ENCODE measurements around the gene HOXB2. TPM values are rescaled to one million over a fixed set of nuclear protein-coding genes. Genes with fewer than 3 reads are reported as not detected.

HOXB2 gene
- total RNA-seq, 1 donor from 2014 or later: 5.6 TPM

DNA sequence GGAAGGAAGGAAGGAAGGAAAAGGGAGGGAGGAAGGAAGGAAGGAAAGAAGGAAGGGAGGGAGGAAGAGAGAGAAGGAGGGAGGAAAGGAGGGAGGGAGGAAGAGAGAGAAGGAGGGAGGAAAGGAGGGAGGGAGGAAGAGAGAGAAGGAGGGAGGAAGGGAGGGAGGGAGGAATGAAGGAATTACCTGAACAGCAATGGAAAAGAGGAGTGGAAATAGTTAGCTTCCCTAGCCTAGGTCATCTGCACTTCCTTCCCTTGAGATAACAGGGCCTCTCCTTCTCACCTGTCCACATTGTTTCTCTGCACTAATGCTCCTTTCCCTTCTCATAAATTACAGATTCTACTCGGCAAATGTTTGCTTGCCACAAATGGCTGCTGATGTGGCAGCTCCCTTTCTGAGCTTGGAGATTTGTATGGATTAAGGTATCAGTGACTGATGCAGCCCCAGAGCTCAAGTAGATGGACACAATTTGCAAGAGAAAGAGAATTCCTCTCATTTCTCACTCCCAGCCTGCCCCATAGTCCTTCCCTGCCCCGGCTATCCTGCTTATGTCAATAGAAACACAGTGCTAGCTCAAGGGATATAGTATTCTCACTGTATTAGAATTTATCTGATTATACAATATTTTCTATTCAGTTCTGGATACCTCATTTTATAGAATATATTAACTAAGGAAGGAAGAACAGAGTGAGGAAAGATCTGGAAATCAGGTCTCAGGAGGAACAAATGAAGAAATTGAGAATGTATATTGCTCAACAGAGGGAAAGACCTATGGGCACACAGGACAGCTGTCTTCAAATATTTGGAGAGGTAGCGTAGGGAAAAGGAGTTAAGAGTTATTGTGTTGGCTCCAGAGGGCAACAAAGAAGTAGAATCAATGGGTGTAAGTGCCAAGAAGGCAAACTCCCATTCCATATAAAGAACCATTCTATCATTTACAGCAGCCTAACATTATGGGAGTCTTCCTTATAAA lies 28.7 kb downstream of the HOXB2 start:
- Histone ChIP-seq H3K4me1 (peaks cover 5% of the 10 kb centered on the region), H3K4me3 (no peak overlapping the region), H3K36me3 (no peaks in the 10 kb centered on the region), H3K27ac (no peak overlapping the region), H3K27me3 (ENCODE audit: low read depth) (peaks cover 53% of the 10 kb centered on the region), H3K9me3 (no peaks in the 10 kb centered on the region)
- ATAC-seq: no peak
- no peak for DNase-seq
- TF ChIP-seq, protein P1, sequence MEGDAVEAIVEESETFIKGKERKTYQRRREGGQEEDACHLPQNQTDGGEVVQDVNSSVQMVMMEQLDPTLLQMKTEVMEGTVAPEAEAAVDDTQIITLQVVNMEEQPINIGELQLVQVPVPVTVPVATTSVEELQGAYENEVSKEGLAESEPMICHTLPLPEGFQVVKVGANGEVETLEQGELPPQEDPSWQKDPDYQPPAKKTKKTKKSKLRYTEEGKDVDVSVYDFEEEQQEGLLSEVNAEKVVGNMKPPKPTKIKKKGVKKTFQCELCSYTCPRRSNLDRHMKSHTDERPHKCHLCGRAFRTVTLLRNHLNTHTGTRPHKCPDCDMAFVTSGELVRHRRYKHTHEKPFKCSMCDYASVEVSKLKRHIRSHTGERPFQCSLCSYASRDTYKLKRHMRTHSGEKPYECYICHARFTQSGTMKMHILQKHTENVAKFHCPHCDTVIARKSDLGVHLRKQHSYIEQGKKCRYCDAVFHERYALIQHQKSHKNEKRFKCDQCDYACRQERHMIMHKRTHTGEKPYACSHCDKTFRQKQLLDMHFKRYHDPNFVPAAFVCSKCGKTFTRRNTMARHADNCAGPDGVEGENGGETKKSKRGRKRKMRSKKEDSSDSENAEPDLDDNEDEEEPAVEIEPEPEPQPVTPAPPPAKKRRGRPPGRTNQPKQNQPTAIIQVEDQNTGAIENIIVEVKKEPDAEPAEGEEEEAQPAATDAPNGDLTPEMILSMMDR (IDR thresholded peaks at IDR 0.05): no peak
- intact Hi-C loops (cut with DNase I): no loop called here

DNA sequence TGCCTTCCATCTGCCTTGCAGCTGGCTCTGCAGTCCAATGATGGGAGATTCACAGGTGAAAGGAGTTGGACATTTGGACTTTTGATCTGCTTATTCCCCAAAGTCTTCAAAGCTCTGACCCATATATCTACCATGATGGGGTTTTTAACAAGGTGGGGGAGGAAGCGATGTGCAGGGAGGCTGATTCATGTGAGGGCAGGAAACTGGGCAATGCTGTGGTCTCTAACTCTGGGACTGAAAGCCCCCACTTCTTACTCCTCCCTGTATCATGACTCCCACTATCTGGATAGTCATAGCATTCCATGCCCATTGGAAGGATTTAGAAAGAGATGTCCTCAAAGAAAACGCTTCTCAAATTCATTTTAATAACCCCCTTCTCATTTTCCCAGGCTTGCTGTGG lies 30.4 kb downstream of the HOXB2 start:
- peaks cover 44% of the 10 kb centered on the region for H3K27me3 ChIP-seq (ENCODE audit: low read depth)
- no peak overlapping the region for H3K4me3 ChIP-seq
- intact Hi-C loops (cut with DNase I): no loop called here
- DNase-seq: no peak
- no peaks in the 10 kb centered on the region for H3K36me3 ChIP-seq
- H3K4me1 ChIP-seq: peaks cover 5% of the 10 kb centered on the region
- no peaks in the 10 kb centered on the region for H3K9me3 ChIP-seq
- ATAC-seq: no peak
- no peak overlapping the region for H3K27ac ChIP-seq
- TF ChIP-seq, protein P1 (IDR thresholded peaks at IDR 0.05): no peak

DNA sequence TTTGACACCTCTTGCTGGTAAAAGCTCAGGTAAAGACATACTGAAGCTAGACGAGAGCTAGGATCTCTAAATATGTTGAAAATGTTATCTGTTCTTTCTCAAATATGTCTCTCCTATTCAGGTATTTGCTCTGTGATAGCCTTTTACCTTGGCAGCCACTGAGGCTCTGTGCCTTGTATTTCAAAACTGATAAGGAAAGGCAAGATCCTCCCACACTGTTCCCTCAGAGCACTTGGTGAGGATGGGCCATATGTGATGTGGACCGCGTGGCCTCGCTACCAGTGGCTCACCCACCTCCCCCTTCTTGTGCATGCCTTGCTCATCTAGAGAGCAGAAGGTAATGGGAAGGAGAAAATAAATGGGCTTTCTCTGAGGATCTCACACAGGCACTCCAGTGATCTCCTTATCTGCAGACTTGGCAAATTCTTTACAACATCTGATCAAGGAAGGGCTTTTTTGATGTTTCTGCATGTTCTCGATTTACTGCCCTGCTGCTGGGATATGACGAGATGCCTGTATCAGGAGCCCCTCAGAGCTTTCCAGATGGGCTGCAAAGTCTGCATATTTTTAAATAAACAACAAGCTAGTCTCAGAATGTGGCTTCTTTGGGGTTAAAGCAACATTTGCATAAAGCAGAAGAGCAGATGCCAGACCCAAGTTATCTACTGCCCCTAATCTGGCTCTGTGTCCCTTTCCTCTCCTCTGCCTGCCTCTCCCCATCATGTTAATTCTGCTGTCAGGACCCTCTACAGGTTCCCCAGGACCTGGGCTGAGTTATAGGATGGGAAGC lies 31.0 kb downstream of the HOXB2 start:
- no peak overlapping the region for H3K4me3 ChIP-seq
- peaks cover 44% of the 10 kb centered on the region for H3K27me3 ChIP-seq (ENCODE audit: low read depth)
- H3K36me3 ChIP-seq: no peaks in the 10 kb centered on the region
- H3K27ac ChIP-seq: no peak overlapping the region
- no peaks in the 10 kb centered on the region for H3K9me3 ChIP-seq
- peaks cover 5% of the 10 kb centered on the region for H3K4me1 ChIP-seq
- intact Hi-C loops (cut with DNase I): no loop called here
- DNase-seq (no peak), ATAC-seq (no peak)
- TF ChIP-seq, protein P1 (IDR thresholded peaks at IDR 0.05): no peak

DNA sequence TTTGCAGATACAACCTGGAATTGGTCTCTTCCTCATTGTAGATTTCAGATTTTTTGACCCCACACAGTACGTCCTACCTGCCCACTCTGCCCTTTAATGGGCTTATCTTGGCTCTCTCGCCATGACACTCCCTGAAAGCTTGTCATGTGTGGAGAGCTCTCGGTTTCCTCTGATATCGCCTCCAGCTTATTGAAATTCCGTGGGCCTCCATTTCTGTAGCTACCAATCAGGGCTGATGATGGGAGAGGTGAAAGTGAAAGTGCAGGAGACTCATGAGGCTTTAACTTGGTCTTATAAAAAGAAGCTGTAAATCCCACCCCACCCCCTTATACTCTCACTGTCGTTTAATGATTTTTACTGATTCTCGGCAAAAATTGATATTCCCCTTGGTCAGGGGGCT lies 31.8 kb downstream of the HOXB2 start:
- Histone ChIP-seq H3K36me3 (no peaks in the 10 kb centered on the region), H3K27ac (no peak overlapping the region), H3K27me3 (ENCODE audit: low read depth) (peaks cover 44% of the 10 kb centered on the region), H3K4me3 (peak overlapping the region; percentile 3), H3K9me3 (no peaks in the 10 kb centered on the region), H3K4me1 (peaks cover 5% of the 10 kb centered on the region)
- TF ChIP-seq, protein P1 (IDR thresholded peaks at IDR 0.05): no peak
- no peak for DNase-seq
- ATAC-seq: peak in 1 of 2 donors; percentile 43
- intact Hi-C loops (cut with DNase I): no loop called here

DNA sequence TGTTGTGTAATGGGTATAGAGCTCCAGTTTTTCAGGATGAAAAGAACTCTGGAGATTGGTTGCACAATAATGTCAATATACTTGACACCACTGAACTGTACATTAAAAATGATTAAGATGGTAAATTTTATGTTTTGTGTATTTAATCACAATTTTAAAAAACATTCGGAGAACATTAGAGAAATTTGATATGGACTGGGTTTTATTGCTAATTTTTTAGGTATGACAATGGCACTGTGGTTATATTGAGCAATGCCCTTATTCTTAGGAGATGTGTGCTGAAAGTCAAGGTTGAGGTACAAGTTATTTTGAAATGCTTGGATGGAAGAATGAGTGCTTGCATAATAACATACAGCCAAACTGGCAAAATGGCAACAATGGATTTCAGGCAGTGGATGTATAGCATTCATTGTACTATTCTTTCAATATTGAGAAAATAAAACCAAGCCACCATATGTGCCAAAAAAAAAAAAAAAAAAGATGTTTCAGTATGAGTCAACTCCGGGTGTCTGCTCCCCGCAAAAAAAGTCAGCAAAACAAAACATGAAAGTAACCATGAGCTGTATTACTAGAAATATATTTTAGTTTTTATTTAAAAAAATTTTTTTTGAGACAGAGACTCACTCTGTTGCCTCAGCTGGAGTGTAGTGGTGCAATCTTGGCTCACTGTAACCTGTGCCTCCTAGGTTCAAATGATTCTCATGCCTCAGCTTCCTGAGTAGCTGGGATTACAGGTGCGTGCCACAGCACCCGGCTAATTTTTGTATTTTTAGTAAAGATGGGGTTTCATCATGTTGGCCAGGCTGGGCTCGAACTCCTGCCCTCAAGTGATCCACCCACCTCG lies 33.9 kb downstream of the HOXB2 start:
- Histone ChIP-seq H3K4me1 (peaks cover 5% of the 10 kb centered on the region), H3K27me3 (ENCODE audit: low read depth) (peaks cover 28% of the 10 kb centered on the region), H3K27ac (no peak overlapping the region), H3K4me3 (no peak overlapping the region), H3K36me3 (no peaks in the 10 kb centered on the region), H3K9me3 (no peaks in the 10 kb centered on the region)
- intact Hi-C loops (cut with DNase I): no loop called here
- ATAC-seq (no peak), DNase-seq (no peak)
- TF ChIP-seq, protein P1 (IDR thresholded peaks at IDR 0.05): no peak

All from lower lobe of right lung (tissue), 2 donors.